Endothelial cell of umbilical vein (primary cell): ENCODE measurements around the gene VGLL3. TPM values are rescaled to one million over a fixed set of nuclear protein-coding genes. Genes with fewer than 3 reads are reported as not detected.

Source experiments
- BruUV-seq: library from RNA; stranded (reverse); fragments of 400-500 nt; replicated peaks from 2 replicates; lab custom pipeline; 2021; lab: Mats Ljungman, UMichigan
- CTCF ChIA-PET: fragments of 300-600, 350-600 bp; sonication (Branson Sonifier 250); formaldehyde crosslinking; loops from one replicate; lab custom pipeline; 2021; ENCODE audit warnings: antibody characterized with exemption, inconsistent platforms; lab: Charles Lee
- POLR2A ChIA-PET: fragments of 300-600, 350-600 bp; sonication (Branson Sonifier 250); formaldehyde crosslinking; loops from one replicate; lab custom pipeline; 2021; ENCODE audit warnings: antibody characterized with exemption, inconsistent platforms; lab: Charles Lee
- DNase-seq: peaks from one replicate; pipeline ENCODE4 v3.0.0-alpha.2; 2011; ENCODE audit warnings: low read depth, low spot score
- FAIRE-seq: peaks from 2 replicates; lab custom pipeline; 2011; peaks lifted over from hg19 to GRCh38; lab: Jason Lieb, UNC
- H2AFZ ChIP-seq: 2 replicates; pipeline ENCODE4 v1.6.0; 2012; ENCODE audit warnings: low read depth, low read length, control low read depth, inconsistent platforms
- H3K27ac ChIP-seq: 2 replicates; pipeline ENCODE4 v1.5.1; 2011; ENCODE audit warnings: low read depth, mild to moderate bottlenecking, control low read depth, low read length, moderate library complexity; ENCODE audit not compliant: insufficient read depth
- H3K27me3 ChIP-seq, 2 experiments: 2 replicates each; pipeline versions ENCODE4 v1.6.0 to v1.6.1; 2011; ENCODE audit warnings: low read length in 2 of 2, mixed read lengths in 1 of 2; ENCODE audit not compliant: control insufficient read depth in 2 of 2, insufficient read depth in 2 of 2
- H3K36me3 ChIP-seq, 2 experiments: 2 replicates in 1 of 2; 3 replicates in 1 of 2; pipeline ENCODE4 v1.5.1; 2011; ENCODE audit warnings: low read length in 2 of 2, mild to moderate bottlenecking in 1 of 2, moderate library complexity in 1 of 2; ENCODE audit not compliant: control insufficient read depth in 2 of 2, insufficient read depth in 2 of 2; ENCODE audit errors: extremely low read depth in 1 of 2
- H3K4me1 ChIP-seq: 3 replicates; pipeline ENCODE4 v1.5.1; 2011; ENCODE audit warnings: mild to moderate bottlenecking, low read length; ENCODE audit not compliant: control insufficient read depth, insufficient read depth; ENCODE audit errors: extremely low read depth
- H3K4me2 ChIP-seq: 2 replicates; pipeline ENCODE4 v1.6.1; 2011; ENCODE audit warnings: low read length, control low read depth, mixed read lengths; ENCODE audit not compliant: insufficient read depth
- H3K4me3 ChIP-seq, 3 experiments: fragments of 200-600 bp in 1 of 3; sonication (generic), shearing (Covaris generic) in 1 of 3; replicated peaks in 1 of 3; 2 replicates each; pipeline ENCODE4 v1.5.1; 2011 to 2016; ENCODE audit warnings: control low read depth in 3 of 3, low read length in 3 of 3, mild to moderate bottlenecking in 2 of 3, inconsistent platforms in 1 of 3, low read depth in 1 of 3, moderate library complexity in 1 of 3; ENCODE audit not compliant: insufficient read depth in 1 of 3
- H3K79me2 ChIP-seq: 2 replicates; pipeline ENCODE4 v1.6.0; 2012; ENCODE audit warnings: low read length, inconsistent platforms; ENCODE audit not compliant: control insufficient read depth, insufficient read depth
- H3K9ac ChIP-seq: replicated peaks from 2 replicates; pipeline ENCODE3; 2011; ENCODE audit warnings: low read length, control low read depth; ENCODE audit not compliant: insufficient read depth; ENCODE audit errors: extremely low read depth
- H3K9me1 ChIP-seq: replicated peaks from 3 replicates; pipeline ENCODE4 v1.6.0; 2011; ENCODE audit warnings: mild to moderate bottlenecking, low read length; ENCODE audit not compliant: control insufficient read depth, insufficient read depth; ENCODE audit errors: extremely low read depth
- H3K9me3 ChIP-seq: replicated peaks from 2 replicates; pipeline ENCODE4 v1.5.1; 2012; ENCODE audit warnings: low read length, inconsistent platforms; ENCODE audit not compliant: control insufficient read depth, insufficient read depth
- H4K20me1 ChIP-seq: replicated peaks from 2 replicates; pipeline ENCODE3; 2011; ENCODE audit warnings: mild to moderate bottlenecking, low read length; ENCODE audit not compliant: control insufficient read depth, insufficient read depth; ENCODE audit errors: extremely low read depth
- EZH2 ChIP-seq: IDR thresholded peaks from 2 replicates; pipeline ENCODE4 v1.6.1; 2012; ENCODE audit warnings: borderline replicate concordance, low read depth, mild to moderate bottlenecking, moderate library complexity, low read length, inconsistent platforms; ENCODE audit not compliant: severe bottlenecking
- FOS ChIP-seq: IDR thresholded peaks from 2 replicates; pipeline ENCODE4 v1.6.1; 2011; ENCODE audit warnings: mild to moderate bottlenecking, low read length, moderate library complexity, borderline replicate concordance; ENCODE audit not compliant: insufficient read depth
- GATA2 ChIP-seq: IDR thresholded peaks from 2 replicates; pipeline ENCODE4 v1.7.0; 2011; ENCODE audit warnings: low read depth, mild to moderate bottlenecking, moderate library complexity, mixed read lengths, low read length; ENCODE audit not compliant: insufficient read length, insufficient read depth
- JUN ChIP-seq: IDR thresholded peaks from 2 replicates; pipeline ENCODE4 v1.6.1; 2011; ENCODE audit warnings: borderline replicate concordance, low read depth; ENCODE audit not compliant: insufficient read length, insufficient read depth
- MYC ChIP-seq: IDR thresholded peaks from one replicate; pipeline ENCODE4 v1.6.1; 2011; ENCODE audit warnings: mild to moderate bottlenecking, low read depth, low read length
- POLR2A ChIP-seq: IDR thresholded peaks from 2 replicates; pipeline ENCODE4 v1.6.1; 2012; ENCODE audit warnings: low read depth, mild to moderate bottlenecking, control low read depth, low read length
- POLR2AphosphoS5 ChIP-seq: IDR thresholded peaks from 2 replicates; pipeline ENCODE4 v1.6.1; 2012; ENCODE audit warnings: low read depth, mild to moderate bottlenecking, control low read depth, low read length, moderate library complexity; ENCODE audit not compliant: insufficient read depth
- dilution Hi-C: fragments of 300-500 bp; cut with MboI; formaldehyde crosslinking; loops from one replicate; pipeline ENCODE4 v1.15.0; 2019; ENCODE audit warnings: low sequenced_read_pairs; ENCODE audit not compliant: extremely low pct_ligation_motif_present
- intact Hi-C: fragments of 100-400 bp; cut with micrococcal nuclease; formaldehyde crosslinking; loops from one replicate; pipeline ENCODE4 v1.10.0; 2022
- polyA plus RNA-seq, 4 experiments: library from polyadenylated mRNA; depleted of rRNA in 3 of 4; stranded (reverse) in 3 of 4; unstranded in 1 of 4; fragments of >200 nt; gene quantifications; 2 replicates each; pipeline versions ENCODE4 v1.2.1 to v1.2.3, GENCODE V29; 2011 to 2012; ENCODE audit warnings: missing spikeins in 1 of 4
- total RNA-seq: library from RNA; stranded (reverse); gene quantifications from 2 replicates; pipeline ENCODE4 v1.2.3, GENCODE V29; 2021
- TF ChIP-seq, protein P1 (sequence below): IDR thresholded peaks from 2 replicates; pipeline ENCODE4 v1.6.1; 2011; ENCODE audit not compliant: insufficient read depth, insufficient read length
- TF ChIP-seq, protein P2 (sequence below), 2 donors: IDR thresholded peaks; 1 replicate in 1 of 2; 2 replicates in 1 of 2; pipeline ENCODE4 v1.5.1; 2011; ENCODE audit warnings: low read length in 2 of 2, mild to moderate bottlenecking in 2 of 2, moderate library complexity in 2 of 2, control low read depth in 1 of 2, inconsistent platforms in 1 of 2, low read depth in 1 of 2; ENCODE audit not compliant: insufficient read depth in 1 of 2; ENCODE audit errors: extremely low read depth in 1 of 2

VGLL3 gene
- total and polyA plus RNA-seq, 2 donors (not counting 3 experiments of a cell fraction or from before 2014, with no cell fraction given) = 4.2 to 12.0 TPM

DNA sequence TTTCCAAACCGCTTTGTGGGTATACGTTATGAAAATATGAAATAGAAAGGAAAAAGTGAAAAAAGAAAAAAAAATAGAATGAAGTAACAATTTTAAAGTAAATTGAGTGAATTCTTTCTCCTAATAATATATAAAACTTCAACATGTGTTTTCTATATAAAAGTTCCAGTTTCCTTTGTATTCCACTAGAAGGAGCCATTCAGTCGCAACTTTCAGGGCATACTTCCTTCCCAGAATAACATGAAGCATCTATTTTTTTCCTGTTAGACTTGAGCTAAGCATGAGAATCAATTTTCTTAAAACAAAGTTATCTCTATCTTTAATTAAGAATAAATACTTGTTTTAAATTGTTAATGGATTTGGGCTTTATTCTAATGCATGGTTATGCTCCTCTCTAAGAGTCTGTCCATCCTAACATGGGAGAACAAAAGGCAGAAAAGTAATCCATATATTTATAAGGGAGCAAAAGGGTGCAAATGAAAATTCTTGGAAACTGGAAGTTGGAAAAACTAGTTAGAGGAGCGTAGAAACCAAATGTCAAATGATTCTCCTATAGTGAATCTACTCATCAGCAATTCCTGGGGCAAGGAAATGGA, 16.0 kb upstream of the VGLL3 start:
- FAIRE-seq = no peak
- intact Hi-C loops (loop anchor here (5.0 kb wide), 1 partner anchor 160 kb away; no protein-coding TSS in a partner anchor), dilution Hi-C loops (no loop called here)
- Histone ChIP-seq H3K9me3 (no peaks in the 10 kb centered on the region), H3K79me2 (no peaks in the 10 kb centered on the region), H3K4me2 (no peak overlapping the region), H2AFZ (no peak overlapping the region), H4K20me1 (no peaks in the 10 kb centered on the region), H3K36me3 (no peaks in the 10 kb centered on the region), H3K27me3 (peaks cover 0 to 5% of the 10 kb centered on the region in 2 experiments), H3K4me3 (no peak overlapping the region), H3K9ac (no peak overlapping the region), H3K27ac (no peak overlapping the region), H3K9me1 (no peaks in the 10 kb centered on the region), H3K4me1 (no peaks in the 10 kb centered on the region)
- TF ChIP-seq EZH2 = no peak
- TF ChIP-seq MYC = no peak
- no peak for TF ChIP-seq GATA2
- no peak for TF ChIP-seq POLR2A
- TF ChIP-seq FOS = no peak
- TF ChIP-seq, protein P1, sequence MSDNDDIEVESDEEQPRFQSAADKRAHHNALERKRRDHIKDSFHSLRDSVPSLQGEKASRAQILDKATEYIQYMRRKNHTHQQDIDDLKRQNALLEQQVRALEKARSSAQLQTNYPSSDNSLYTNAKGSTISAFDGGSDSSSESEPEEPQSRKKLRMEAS = no peak
- BruUV-seq = no TSS peak
- CTCF ChIA-PET = interaction anchor here (0.6 to 2.9 kb wide), 10 partner anchors 17 to 1173 kb away, joined by 3 to 26 read pairs (median 4); partner anchors contain the start of gene VGLL3
- no peak for DNase-seq
- POLR2A ChIA-PET = no interaction called here

DNA sequence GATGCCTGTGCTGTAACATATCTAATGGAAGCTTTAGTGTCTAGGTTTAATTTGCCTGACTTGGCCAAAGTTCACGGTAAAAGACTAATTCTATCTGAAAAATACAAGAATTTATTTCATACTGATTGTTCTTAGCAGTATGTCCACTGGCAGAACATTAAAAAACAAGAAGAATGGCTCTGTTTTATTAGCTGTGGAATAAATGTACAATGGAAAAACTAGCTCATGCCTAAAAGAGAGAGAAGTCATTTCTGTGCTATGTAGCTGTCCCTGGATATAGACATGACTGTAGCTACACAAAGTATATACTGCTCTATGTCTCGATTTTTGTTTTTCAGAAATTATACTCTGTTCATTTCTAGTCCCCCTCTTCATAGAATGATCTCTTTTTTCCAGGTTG, 13.9 kb upstream of the VGLL3 start:
- DNase-seq (no peak), FAIRE-seq (no peak)
- Histone ChIP-seq H3K9me1 (no peaks in the 10 kb centered on the region), H2AFZ (no peak overlapping the region), H3K9ac (no peak overlapping the region), H3K27me3 (peaks cover 0 to 5% of the 10 kb centered on the region in 2 experiments), H3K79me2 (no peaks in the 10 kb centered on the region), H4K20me1 (no peaks in the 10 kb centered on the region), H3K4me1 (no peaks in the 10 kb centered on the region), H3K27ac (no peak overlapping the region), H3K36me3 (no peaks in the 10 kb centered on the region), H3K4me2 (no peak overlapping the region), H3K9me3 (no peaks in the 10 kb centered on the region), H3K4me3 (no peak overlapping the region)
- POLR2A ChIA-PET = no interaction called here
- TF ChIP-seq POLR2AphosphoS5 = no peak
- no peak for TF ChIP-seq FOS
- TF ChIP-seq POLR2A = no peak
- no peak for TF ChIP-seq JUN
- TF ChIP-seq MYC = no peak
- TF ChIP-seq, protein P1 = no peak
- TF ChIP-seq GATA2 = no peak
- TF ChIP-seq, protein P2, sequence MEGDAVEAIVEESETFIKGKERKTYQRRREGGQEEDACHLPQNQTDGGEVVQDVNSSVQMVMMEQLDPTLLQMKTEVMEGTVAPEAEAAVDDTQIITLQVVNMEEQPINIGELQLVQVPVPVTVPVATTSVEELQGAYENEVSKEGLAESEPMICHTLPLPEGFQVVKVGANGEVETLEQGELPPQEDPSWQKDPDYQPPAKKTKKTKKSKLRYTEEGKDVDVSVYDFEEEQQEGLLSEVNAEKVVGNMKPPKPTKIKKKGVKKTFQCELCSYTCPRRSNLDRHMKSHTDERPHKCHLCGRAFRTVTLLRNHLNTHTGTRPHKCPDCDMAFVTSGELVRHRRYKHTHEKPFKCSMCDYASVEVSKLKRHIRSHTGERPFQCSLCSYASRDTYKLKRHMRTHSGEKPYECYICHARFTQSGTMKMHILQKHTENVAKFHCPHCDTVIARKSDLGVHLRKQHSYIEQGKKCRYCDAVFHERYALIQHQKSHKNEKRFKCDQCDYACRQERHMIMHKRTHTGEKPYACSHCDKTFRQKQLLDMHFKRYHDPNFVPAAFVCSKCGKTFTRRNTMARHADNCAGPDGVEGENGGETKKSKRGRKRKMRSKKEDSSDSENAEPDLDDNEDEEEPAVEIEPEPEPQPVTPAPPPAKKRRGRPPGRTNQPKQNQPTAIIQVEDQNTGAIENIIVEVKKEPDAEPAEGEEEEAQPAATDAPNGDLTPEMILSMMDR (IDR thresholded peaks at IDR 0.05; ENCODE audit: extremely low read depth in 1 of 2, insufficient read depth in 1 of 2, low read depth in 1 of 2, low read length in 2 of 2) = no peak
- TF ChIP-seq EZH2 = no peak
- intact Hi-C loops (loop anchor here (5.0 kb wide), 1 partner anchor 162 kb away; no protein-coding TSS in a partner anchor), dilution Hi-C loops (no loop called here)
- BruUV-seq = no TSS peak
- CTCF ChIA-PET = interaction anchor here (0.6 to 1.0 kb wide), 2 partner anchors 163 to 1680 kb away, joined by 3 to 5 read pairs; no protein-coding TSS in a partner anchor
